T-helper 2 cell treated with Interferon-gamma antibody and Interleukin-4, amounts not matched to agents 5 μg/mL and 100 μg/mL, for 36 hours (primary cell): ENCODE data around the gene CLIP4.

Source experiments
- DNase-seq: peaks from one replicate; pipeline ENCODE4 v3.0.0; 2021; ENCODE audit warnings: low spot score
- H3K27ac Mint-ChIP-seq: one replicate; pipeline ENCODE4 v1.8.0; 2021; ENCODE audit warnings: mild to moderate bottlenecking, mixed read lengths
- H3K27me3 Mint-ChIP-seq: one replicate; pipeline ENCODE4 v1.8.0; 2021; ENCODE audit warnings: low read depth, mixed read lengths
- H3K36me3 Mint-ChIP-seq: one replicate; pipeline ENCODE4 v1.8.0; 2021; ENCODE audit warnings: low read depth, mixed read lengths
- H3K4me1 Mint-ChIP-seq: one replicate; pipeline ENCODE4 v1.8.0; 2021; ENCODE audit warnings: low read depth, mixed read lengths
- H3K4me3 Mint-ChIP-seq: one replicate; pipeline ENCODE4 v1.8.0; 2022; ENCODE audit warnings: mild to moderate bottlenecking, moderate library complexity, mixed read lengths
- H3K9me3 Mint-ChIP-seq: one replicate; pipeline ENCODE4 v1.8.0; 2021; ENCODE audit warnings: mixed read lengths

CLIP4 gene

GRCh38 chr2:29110916-29111535 is 4.2 kb upstream of the CLIP4 start:
- Mint-ChIP-seq H3K27me3 (peaks cover 16% of the 10 kb centered on the region), H3K4me3 (no peak overlapping the region), H3K9me3 (no peaks in the 10 kb centered on the region), H3K36me3 (peaks cover 3% of the 10 kb centered on the region), H3K27ac (no peak overlapping the region), H3K4me1 (peaks cover 25% of the 10 kb centered on the region)
- no peak for DNase-seq

- Mint-ChIP-seq H3K4me3 (no peak overlapping the region), H3K4me1 (peaks cover 36% of the 10 kb centered on the region), H3K9me3 (no peaks in the 10 kb centered on the region), H3K27me3 (peaks cover 16% of the 10 kb centered on the region), H3K36me3 (peaks cover 7% of the 10 kb centered on the region), H3K27ac (no peak overlapping the region)
- no peak for DNase-seq
Measured at GRCh38 chr2:29112379-29112778, 2.8 kb upstream of the CLIP4 start.

- H3K27ac Mint-ChIP-seq, result no peak overlapping the region
- peaks cover 7% of the 10 kb centered on the region for H3K36me3 Mint-ChIP-seq
- H3K4me3 Mint-ChIP-seq, result no peak overlapping the region
- peaks cover 44% of the 10 kb centered on the region for H3K4me1 Mint-ChIP-seq
- DNase-seq, result no peak
- H3K9me3 Mint-ChIP-seq, result no peaks in the 10 kb centered on the region
- peaks cover 12% of the 10 kb centered on the region for H3K27me3 Mint-ChIP-seq
Measured at GRCh38 chr2:29113027-29113686, 2.1 kb upstream of the CLIP4 start.

GRCh38 chr2:29113891-29114321 is 1.3 kb upstream of the CLIP4 start:
- peaks cover 7% of the 10 kb centered on the region for H3K36me3 Mint-ChIP-seq
- H3K4me3 Mint-ChIP-seq, result peak overlapping the region; percentile 95
- peak overlapping the region; percentile 97 for H3K27ac Mint-ChIP-seq
- peaks cover 10% of the 10 kb centered on the region for H3K27me3 Mint-ChIP-seq
- H3K9me3 Mint-ChIP-seq, result no peaks in the 10 kb centered on the region
- DNase-seq, result no peak
- H3K4me1 Mint-ChIP-seq, result peaks cover 50% of the 10 kb centered on the region

- H3K27me3 Mint-ChIP-seq, result peaks cover 10% of the 10 kb centered on the region
- H3K27ac Mint-ChIP-seq, result peak overlapping the region; percentile 97
- no peaks in the 10 kb centered on the region for H3K9me3 Mint-ChIP-seq
- peaks cover 7% of the 10 kb centered on the region for H3K36me3 Mint-ChIP-seq
- peaks cover 54% of the 10 kb centered on the region for H3K4me1 Mint-ChIP-seq
- DNase-seq, result no peak
- H3K4me3 Mint-ChIP-seq, result peak overlapping the region; percentile 95
Measured at GRCh38 chr2:29114586-29114945, 649 bp upstream of the CLIP4 start.

- Mint-ChIP-seq H3K27ac (peak overlapping the region; percentile 97), H3K36me3 (peaks cover 16% of the 10 kb centered on the region), H3K4me3 (peak overlapping the region; percentile 91), H3K9me3 (no peaks in the 10 kb centered on the region), H3K27me3 (peaks cover 10% of the 10 kb centered on the region), H3K4me1 (peaks cover 55% of the 10 kb centered on the region)
- peak; percentile 70 for DNase-seq
Measured at GRCh38 chr2:29115797-29116781, 874 bp downstream of the CLIP4 start.

- no peak for DNase-seq
- Mint-ChIP-seq H3K4me1 (peaks cover 49% of the 10 kb centered on the region), H3K27me3 (peaks cover 5% of the 10 kb centered on the region), H3K9me3 (no peaks in the 10 kb centered on the region), H3K36me3 (peaks cover 30% of the 10 kb centered on the region), H3K4me3 (peak overlapping the region; percentile 91), H3K27ac (peak overlapping the region; percentile 97)
Measured at GRCh38 chr2:29117636-29118303, 2.6 kb downstream of the CLIP4 start.

GRCh38 chr2:29119211-29119610 is 4.0 kb downstream of the CLIP4 start:
- H3K4me3 Mint-ChIP-seq, result peak overlapping the region; percentile 53
- peaks cover 5% of the 10 kb centered on the region for H3K27me3 Mint-ChIP-seq
- DNase-seq, result no peak
- H3K9me3 Mint-ChIP-seq, result peaks cover 11% of the 10 kb centered on the region
- peaks cover 43% of the 10 kb centered on the region for H3K36me3 Mint-ChIP-seq
- peak overlapping the region; percentile 53 for H3K27ac Mint-ChIP-seq
- peaks cover 50% of the 10 kb centered on the region for H3K4me1 Mint-ChIP-seq

- Mint-ChIP-seq H3K36me3 (peaks cover 55% of the 10 kb centered on the region), H3K27me3 (no peaks in the 10 kb centered on the region), H3K9me3 (peaks cover 26% of the 10 kb centered on the region), H3K4me1 (peaks cover 43% of the 10 kb centered on the region), H3K27ac (no peak overlapping the region), H3K4me3 (no peak overlapping the region)
- no peak for DNase-seq
Measured at GRCh38 chr2:29120846-29121245, 5.6 kb downstream of the CLIP4 start.

- Mint-ChIP-seq H3K4me1 (peaks cover 30% of the 10 kb centered on the region), H3K27me3 (no peaks in the 10 kb centered on the region), H3K4me3 (no peak overlapping the region), H3K9me3 (peaks cover 26% of the 10 kb centered on the region), H3K36me3 (peaks cover 58% of the 10 kb centered on the region), H3K27ac (no peak overlapping the region)
- no peak for DNase-seq
Measured at GRCh38 chr2:29123617-29124349, 8.6 kb downstream of the CLIP4 start.

GRCh38 chr2:29124504-29124903 is 9.3 kb downstream of the CLIP4 start:
- Mint-ChIP-seq H3K4me3 (no peak overlapping the region), H3K9me3 (peaks cover 26% of the 10 kb centered on the region), H3K27ac (no peak overlapping the region), H3K36me3 (peaks cover 59% of the 10 kb centered on the region), H3K4me1 (peaks cover 26% of the 10 kb centered on the region), H3K27me3 (no peaks in the 10 kb centered on the region)
- no peak for DNase-seq

- Mint-ChIP-seq H3K36me3 (peaks cover 45% of the 10 kb centered on the region), H3K9me3 (peaks cover 10% of the 10 kb centered on the region), H3K27me3 (no peaks in the 10 kb centered on the region), H3K4me3 (peak overlapping the region; percentile 26), H3K27ac (peak overlapping the region; percentile 53), H3K4me1 (peaks cover 29% of the 10 kb centered on the region)
- DNase-seq, result no peak
Measured at GRCh38 chr2:29129586-29130281, 14.5 kb downstream of the CLIP4 start.
